ENCODE results near the gene RABL3.
A peak's percentile ranks its signal among the peaks of the same experiment; 100 is the strongest.
"Not testable (repeated sequence)": the region's sequence is repeated elsewhere in the genome, so short reads cannot be mapped to it uniquely, and the experiment has no call there.

Gene RABL3

GRCh38 chr3:120743556-120744195, 1.4 kb upstream of the RABL3 start:
- DNase-seq: no peak

DNA sequence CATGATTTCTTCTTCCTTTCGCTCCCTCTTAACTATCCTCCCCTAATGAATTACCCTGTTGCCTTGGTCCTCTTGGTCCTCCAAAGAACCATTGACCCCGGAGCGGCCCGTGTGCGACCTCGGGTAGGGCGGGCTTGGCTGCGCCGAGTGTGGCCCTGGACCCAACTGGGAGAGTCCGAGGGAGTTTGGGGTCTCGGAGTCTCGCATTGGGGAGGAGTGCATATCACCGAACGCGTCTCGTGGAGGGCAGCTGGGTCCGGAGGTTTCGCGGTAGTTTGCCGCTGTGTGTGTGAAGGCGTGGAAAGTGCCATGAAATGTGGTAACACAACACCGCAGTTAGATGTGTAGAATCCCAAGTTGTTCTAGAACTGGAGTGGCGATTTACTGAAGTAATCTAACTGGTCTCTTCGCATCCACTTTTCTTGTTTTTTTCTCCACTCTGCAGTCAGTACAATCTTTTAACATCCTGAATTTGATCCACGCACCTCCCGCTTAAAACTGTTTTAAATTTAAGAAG, 591 bp upstream of the RABL3 start:
- no peak for DNase-seq

GRCh38 chr3:120741837-120742197, 499 bp downstream of the RABL3 start:
- no peak for DNase-seq

GRCh38 chr3:120741320-120741719, 996 bp downstream of the RABL3 start:
- no peak for DNase-seq

GRCh38 chr3:120738006-120738405, 4.3 kb downstream of the RABL3 start:
- not testable (repeated sequence) for DNase-seq

GRCh38 chr3:120730576-120731542, 11.5 kb downstream of the RABL3 start:
- no peak for DNase-seq

GRCh38 chr3:120726791-120727190, 15.5 kb downstream of the RABL3 start:
- DNase-seq: no peak

- not testable (repeated sequence) for DNase-seq
These were observed 23.0 kb downstream of the RABL3 start for GRCh38 chr3:120719167-120719834.

GRCh38 chr3:120713262-120713661, 29.1 kb downstream of the RABL3 start:
- DNase-seq: no peak

- DNase-seq: no peak
These were observed 31.9 kb downstream of the RABL3 start for GRCh38 chr3:120710369-120710768.

DNA sequence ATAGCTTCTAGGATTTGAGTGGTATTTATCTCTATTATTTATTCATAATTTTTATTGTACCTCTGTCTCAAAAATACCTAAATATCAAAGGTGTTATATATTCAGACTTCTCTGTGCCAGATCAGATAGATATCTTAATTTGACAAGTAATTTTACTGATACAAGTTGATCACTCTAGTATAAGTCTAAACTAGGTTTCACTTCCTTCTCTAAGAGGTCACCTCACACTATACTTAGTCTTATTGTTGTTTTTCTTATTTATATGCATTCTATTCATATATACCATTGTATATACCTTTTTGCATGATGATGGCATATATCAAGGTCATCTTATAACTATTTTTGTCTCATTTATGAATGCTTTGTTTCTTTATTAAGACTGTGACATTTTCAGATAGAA, 33.9 kb downstream of the RABL3 start:
- no peak for DNase-seq

- DNase-seq: no peak
These were observed 35.4 kb downstream of the RABL3 start for GRCh38 chr3:120706950-120707349.

DNA sequence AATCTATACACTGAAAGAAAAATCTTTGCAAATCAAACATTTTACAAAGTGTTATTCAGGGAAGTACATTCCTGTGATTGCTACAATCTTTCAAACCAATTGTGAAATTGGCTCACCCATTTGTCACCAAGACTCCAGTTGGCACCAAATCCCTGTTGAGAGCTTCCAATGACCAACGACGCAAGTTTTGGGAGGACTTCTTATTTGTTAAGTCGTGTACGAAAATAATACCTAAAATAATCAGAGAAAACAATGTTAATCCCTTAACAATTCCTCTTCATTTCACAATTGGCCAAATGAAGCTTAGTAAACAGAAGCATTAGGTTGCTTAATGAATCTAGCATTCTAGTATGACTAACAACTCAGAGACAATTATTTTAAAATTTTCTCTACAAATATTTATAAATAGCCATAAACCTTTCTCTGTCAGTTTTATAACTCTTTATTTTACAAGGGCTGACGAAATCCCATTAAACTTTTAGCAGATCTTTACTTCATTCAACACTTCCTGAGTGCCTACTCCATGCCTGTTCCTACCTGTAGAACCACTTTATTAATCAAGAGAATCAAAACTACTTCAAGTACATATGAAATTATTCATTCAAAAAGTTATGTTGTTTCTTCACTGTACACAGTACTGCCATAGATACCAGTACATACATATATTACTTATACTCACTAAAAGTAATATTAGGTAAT, 36.3 kb downstream of the RABL3 start:
- DNase-seq: no peak

DNA sequence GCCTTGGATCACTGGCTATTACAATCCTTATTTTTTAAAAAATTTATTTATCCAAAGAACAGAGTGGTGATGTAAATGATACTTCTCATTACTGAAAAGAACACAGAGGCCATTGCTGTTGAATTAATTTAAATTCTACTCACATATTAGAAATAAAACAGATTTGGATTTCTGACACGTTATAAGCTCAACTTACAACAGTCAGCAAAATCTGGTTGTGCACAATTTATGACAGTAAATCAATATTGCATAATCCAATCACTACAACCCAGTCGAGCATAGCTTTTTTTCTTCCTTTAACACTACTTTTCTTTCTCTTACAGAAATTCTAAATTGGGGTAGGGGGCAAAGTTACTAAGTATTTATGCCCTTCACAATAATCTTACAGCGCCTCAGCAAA, 43.0 kb downstream of the RABL3 start:
- DNase-seq: no peak

GRCh38 chr3:120693439-120694171, 48.7 kb downstream of the RABL3 start:
- peak in 1 of 2 experiments; percentile 6 for DNase-seq

DNA sequence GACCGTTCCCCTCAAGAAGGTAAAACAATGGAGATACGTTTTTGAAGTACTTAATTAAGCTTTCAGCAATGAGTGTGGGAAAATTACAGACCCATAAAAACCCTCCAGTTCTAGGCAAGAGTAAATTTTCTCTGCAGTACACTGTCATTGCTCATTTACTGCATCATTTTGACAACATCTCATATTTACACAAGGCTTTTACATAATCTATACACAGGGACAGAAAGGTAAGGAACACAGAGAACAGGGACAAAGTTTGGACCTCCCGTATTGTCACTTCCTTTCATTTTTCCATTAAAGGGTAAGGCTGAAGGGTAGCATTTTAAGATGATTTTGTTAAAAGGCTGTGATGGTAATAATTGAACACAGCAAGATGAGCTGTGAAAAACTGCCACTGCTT, 52.9 kb downstream of the RABL3 start:
- DNase-seq: no peak

GRCh38 chr3:120688121-120688520, 54.2 kb downstream of the RABL3 start:
- no peak for DNase-seq

DNA sequence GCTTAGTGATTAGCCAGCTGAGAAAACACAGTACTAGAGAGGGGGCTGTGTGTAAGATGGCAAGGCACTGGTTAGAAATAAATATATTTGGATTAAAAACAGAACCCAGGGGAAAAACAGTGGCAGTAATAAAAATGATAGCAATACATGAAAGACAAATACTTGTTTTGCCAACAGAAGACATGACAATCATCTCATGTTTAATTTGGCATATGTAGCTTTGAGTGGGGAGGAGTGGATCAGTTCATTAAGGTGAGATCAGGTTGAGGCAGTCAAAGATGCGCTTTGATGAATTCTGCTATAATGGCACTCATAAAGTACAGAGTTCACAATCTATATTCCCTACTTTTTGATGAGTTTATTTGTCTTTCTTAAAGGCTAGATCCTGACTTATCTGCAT, 56.9 kb downstream of the RABL3 start:
- no peak for DNase-seq

- no peak for DNase-seq
These were observed 57.4 kb downstream of the RABL3 start for GRCh38 chr3:120684896-120685295.

GRCh38 chr3:120683671-120684301, 58.5 kb downstream of the RABL3 start:
- DNase-seq: no peak

DNA sequence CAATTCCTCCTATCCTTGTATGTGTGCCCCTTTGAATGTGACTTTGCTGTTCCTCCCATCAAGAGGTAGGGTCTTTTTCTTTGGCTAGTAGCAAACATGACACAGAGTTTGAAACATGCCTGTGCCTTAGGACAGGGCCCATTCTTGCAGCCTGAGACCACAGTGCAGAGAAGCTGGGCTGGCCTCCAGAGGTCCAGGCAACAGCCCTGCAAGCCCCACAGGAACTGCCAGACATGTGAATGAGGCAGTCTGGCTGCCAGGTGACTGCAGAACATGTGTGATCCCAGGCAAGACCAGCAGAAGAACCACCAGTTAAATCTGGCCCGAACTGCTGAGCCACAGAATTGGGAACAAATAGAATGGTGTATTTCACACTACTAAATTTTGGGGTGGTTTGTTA, 59.1 kb downstream of the RABL3 start:
- no peak for DNase-seq

Data from SW 1271 (cell line).